GM21723 (cell line): ENCODE results near the gene IER3.

ENCODE experiments used
- ATAC-seq: cut with Tn5 transposase; IDR thresholded peaks from one replicate; pipeline ENCODE4 v1.9.1; 2021; ENCODE audit warnings: mild to moderate bottlenecking, moderate library complexity; ENCODE audit not compliant: unreplicated experiment

IER3 gene

DNA sequence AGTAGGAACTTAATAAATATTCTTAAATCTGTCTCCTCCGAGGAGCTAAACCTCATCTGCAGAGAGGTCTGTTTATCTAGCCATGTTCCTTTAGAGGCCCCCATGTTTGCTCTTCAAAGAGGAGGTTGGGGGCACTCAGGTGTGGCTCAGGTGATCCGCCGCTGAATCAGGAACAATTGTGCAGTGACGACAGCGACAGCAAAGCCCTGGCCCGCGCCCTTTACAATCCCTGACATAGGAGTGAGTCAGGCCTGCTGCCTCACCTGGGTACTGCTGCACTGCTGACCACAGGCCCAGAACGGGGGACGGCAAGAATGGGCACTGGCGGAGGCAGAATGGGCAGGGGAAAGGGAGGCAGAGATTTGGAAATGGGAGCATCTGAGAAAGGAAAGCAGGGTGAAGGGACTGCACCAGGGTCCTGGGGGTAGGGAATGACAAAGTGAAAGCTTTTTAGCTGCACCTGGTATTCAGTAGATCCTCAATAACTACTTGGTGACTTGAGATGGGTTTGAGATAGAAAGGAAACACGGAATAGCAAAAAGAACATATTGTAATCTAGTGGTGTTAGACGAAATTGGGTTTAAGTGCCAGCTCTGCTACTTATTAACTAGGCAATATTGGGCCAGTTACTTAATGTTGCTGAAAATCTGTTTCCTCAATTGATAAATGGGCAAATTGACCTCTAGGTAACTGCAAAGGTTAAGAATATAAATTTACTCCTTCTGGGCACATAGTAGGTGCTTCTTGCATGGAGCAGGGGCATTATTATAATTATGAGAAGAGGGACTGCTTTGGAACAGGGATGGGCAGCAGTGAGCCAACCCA, 5.4 kb upstream of the IER3 start:
- ATAC-seq, result no peak

- no peak for ATAC-seq
Measured at GRCh38 chr6:30748851-30749540, 4.6 kb upstream of the IER3 start.

DNA sequence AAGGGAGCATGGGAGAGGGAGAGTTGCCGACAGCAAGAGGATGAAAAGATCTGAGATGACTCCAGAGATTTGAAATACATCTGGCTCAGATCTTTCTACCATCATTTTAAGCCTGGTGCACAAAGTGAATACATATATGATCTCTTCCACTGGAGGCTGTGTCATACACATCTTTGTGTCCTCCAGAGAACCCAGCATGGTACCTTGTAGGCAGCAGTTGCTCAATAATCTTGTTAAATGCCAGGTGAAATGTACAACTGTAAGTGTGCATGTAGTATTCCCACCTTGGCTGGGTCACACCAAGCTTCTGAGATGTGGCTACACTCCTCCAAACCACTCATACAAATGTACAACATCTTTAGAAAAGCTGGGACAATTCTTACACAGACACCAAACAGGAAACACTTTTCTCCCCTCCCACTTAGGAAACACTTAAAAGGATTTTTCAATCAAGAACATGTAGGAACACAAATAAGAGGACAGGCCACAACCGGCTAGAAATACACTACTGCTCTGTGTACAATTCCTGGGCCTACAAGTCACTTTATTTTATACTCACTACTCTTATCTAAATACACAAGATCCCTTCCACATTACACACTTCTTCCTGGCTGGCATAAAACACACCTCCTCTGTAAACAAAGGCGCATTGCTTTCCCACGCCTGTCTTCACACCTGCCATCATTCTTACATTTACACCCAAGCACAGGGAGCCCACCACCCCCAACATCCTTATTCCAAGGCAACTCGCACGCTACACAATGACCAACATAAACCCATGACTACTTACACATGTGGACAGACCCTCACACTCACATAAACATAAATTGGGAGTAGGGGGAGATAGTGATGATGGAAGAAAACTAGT, 3.8 kb upstream of the IER3 start:
- ATAC-seq, result no peak

- ATAC-seq, result no peak
Measured at GRCh38 chr6:30747300-30747687, 2.9 kb upstream of the IER3 start.

GRCh38 chr6:30743099-30744053, 971 bp downstream of the IER3 start:
- peak; percentile 8 for ATAC-seq

GRCh38 chr6:30742316-30743098, 1.8 kb downstream of the IER3 start, which contains the start of gene FLOT1:
Gene FLOT1, minus strand, starts transcription at chr6:30742687. Its CDS starts 498 bp downstream, at chr6:30742189.
- peak; percentile 60 for ATAC-seq

DNA sequence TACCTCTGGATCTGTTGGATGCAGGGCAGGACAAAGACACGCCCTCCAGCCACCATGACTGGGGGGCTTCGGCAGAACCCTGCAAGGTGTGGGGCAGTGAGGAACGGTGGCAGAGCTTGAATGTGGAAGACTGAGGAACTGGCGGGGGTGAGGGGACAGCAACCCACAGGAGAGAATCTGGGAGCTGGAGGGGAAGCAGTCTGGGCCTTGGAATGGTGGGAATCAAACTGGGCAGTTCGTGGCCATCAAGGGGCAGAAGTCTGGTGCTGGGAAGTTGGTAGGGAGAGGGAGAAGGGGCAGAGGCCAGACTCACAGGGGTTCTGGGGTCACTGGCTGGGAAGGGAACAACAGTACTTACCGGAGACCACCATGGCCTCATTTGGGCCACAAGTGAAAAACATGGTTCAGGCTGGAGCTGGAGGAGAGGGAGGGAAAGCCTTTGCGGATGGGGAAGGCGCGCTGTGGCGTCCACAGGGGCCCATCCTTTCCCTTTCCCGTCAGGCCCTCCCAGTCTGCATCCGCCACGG, 2.5 kb downstream of the IER3 start:
- ATAC-seq, result no peak

DNA sequence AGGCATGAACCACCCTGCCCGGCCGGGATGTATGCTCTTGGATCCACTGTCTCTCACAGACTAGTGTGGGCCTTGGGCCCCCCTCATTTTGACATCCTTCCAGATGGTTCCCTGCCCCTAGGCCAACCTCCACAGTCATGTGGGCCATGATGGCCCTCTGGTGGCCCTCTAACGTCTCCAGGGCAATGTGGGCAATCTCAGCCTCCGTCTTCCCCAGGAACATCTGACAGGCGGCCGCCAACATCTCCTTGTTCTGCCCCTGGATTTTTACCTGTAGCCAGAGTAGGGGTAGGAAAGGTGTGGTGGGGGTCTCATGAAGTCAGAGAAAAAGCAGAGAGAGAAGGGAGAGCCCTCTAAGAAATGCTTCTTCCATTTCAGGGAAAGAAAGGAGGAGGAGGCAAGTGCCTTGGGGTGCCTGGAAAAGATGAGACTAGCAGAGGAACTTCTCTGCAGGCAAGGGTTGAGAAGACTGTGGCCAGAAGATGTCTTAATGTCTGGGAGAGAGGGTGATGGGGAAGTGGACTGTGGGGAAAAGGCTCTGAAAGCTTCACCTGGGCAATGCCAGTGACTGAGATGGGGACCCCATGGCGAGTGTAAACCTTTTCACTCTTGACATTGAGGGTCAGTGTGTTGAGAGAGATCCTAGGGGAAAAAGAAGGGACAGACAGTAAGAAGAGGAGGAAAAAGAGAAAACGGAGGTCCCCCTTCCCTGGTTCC, 3.1 kb downstream of the IER3 start:
- no peak for ATAC-seq

DNA sequence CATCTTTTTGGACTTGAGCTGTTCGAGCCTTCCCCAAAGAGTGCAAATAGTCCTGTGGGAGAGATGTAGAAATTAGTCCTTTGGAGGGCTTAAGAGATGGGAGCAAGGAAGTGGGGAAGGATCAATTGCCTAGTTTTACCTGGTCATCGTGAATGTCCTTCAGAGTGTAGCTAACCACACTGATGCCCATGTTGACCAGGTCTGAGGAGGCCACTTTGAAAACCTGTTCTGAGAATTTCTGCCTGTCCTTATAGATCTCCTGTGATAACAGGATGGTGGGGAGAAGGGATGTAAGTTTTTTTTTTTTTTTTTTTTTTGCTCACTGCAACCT, 3.8 kb downstream of the IER3 start:
- no peak for ATAC-seq

- ATAC-seq, result no peak
Measured at GRCh38 chr6:30738532-30738931, 5.8 kb downstream of the IER3 start.

- ATAC-seq, result peak; percentile 36
Measured at GRCh38 chr6:30735668-30736314, 8.6 kb downstream of the IER3 start.

GRCh38 chr6:30732237-30732943, 12.0 kb downstream of the IER3 start:
- ATAC-seq, result no peak

GRCh38 chr6:30730601-30731435, 13.5 kb downstream of the IER3 start:
- ATAC-seq, result peak; percentile 50

- ATAC-seq, result no peak
Measured at GRCh38 chr6:30727920-30728553, 16.3 kb downstream of the IER3 start.

DNA sequence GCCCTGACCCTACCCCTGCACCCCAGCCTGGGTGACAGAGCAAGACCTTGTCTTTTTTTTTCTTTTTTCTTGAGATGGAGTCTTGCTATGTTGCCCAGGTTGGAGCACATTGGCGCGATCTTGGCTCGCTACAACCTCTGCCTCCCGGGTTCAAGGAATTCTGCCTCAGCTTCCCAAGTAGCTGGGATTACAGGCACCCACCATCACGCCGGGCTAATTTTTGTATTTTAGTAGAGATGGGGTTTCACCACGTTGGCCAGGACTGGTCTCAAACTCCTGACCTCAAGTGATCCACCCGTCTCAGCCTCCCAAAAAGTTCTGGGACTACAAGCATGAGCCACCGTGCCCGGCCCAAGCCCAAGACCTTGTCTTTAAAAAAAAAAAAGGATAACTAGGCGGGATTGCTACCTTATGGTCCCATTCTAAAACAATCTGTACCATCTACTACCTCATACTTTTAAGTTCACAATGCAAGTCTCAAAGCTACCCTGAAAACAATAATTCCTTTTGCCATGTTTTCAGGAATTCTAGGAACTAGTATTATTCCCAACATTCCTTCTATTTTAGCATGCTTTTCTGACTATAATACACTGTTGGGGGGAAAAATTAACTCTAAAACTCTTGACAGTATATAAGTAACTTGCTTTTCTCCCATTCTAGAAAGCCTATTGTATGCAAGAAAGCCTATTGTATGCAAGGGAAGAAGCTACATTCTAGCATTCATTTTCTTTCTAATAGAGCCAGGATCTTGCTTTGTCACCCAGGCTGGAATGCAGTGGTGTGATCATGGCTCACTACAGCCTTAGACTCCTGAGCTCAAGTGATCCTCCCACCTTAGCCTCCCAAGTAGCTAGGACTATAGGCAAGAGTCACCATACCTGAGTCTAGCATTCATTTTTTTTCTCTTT, 17.6 kb downstream of the IER3 start:
- no peak for ATAC-seq
